ENCODE data around the gene TYMP.

The TYMP gene

GRCh38 chr22:50504369-50505211, 25.2 kb downstream of the TYMP start:
- no peak for DNase-seq

- DNase-seq, result no peak
Observed at GRCh38 chr22:50503475-50504145, 26.2 kb downstream of the TYMP start.

- DNase-seq, result no peak
Observed at GRCh38 chr22:50502628-50503474, 27.0 kb downstream of the TYMP start.

- DNase-seq, result no peak
Observed at GRCh38 chr22:50502096-50502495, 27.7 kb downstream of the TYMP start.

GRCh38 chr22:50500452-50500851, 29.4 kb downstream of the TYMP start:
- DNase-seq, result no peak

- DNase-seq, result peak; percentile 62
Observed at GRCh38 chr22:50498322-50498890, 31.4 kb downstream of the TYMP start.

GRCh38 chr22:50497093-50497492, 32.7 kb downstream of the TYMP start:
- DNase-seq, result no peak

GRCh38 chr22:50490531-50491308, 39.1 kb downstream of the TYMP start:
- no peak for DNase-seq

- DNase-seq, result no peak
Observed at GRCh38 chr22:50489363-50490243, 40.2 kb downstream of the TYMP start.

- DNase-seq, result no peak
Observed at GRCh38 chr22:50488886-50489285, 40.9 kb downstream of the TYMP start.

GRCh38 chr22:50488006-50488677, 41.7 kb downstream of the TYMP start:
- no peak for DNase-seq

GRCh38 chr22:50487290-50488005, 42.4 kb downstream of the TYMP start:
- DNase-seq, result no peak

GRCh38 chr22:50486561-50487289, 43.1 kb downstream of the TYMP start, which contains the start of gene MIOX:
TSS of gene MIOX (plus strand) at chr22:50486859. CDS start at chr22:50486898, 39 bp downstream.
- DNase-seq, result no peak

GRCh38 chr22:50485221-50486131, 44.3 kb downstream of the TYMP start:
- DNase-seq, result no peak

- DNase-seq, result no peak
Observed at GRCh38 chr22:50483977-50484853, 45.6 kb downstream of the TYMP start.

GRCh38 chr22:50483556-50483955, 46.3 kb downstream of the TYMP start:
- no peak for DNase-seq

- no peak for DNase-seq
Observed at GRCh38 chr22:50483106-50483505, 46.7 kb downstream of the TYMP start.
